DMS79 treated with DMSO at 0.1 percent for 48 hours (cell line): ENCODE data around the gene TREX2.

Experiments
- DNase-seq: peaks from one replicate; lab custom pipeline; 2025; lab: John Stamatoyannopoulos, UW

The TREX2 gene

GRCh38 chrX:153445856-153446635, at the start of gene TREX2:
TSS of gene TREX2 (minus strand) at chrX:153446056. CDS start at chrX:153445430, 626 bp downstream.
- no peak for DNase-seq

GRCh38 chrX:153495362-153495751, 49.5 kb upstream of the TREX2 start:
- no peak for DNase-seq

GRCh38 chrX:153494541-153495361, 48.9 kb upstream of the TREX2 start, which contains the start of gene BGN:
TSS of gene BGN (plus strand) at chrX:153494980. CDS start at chrX:153504632, 9,652 bp downstream.
- peak; percentile 14 for DNase-seq

- DNase-seq: no peak
These were observed 48.2 kb upstream of the TREX2 start for GRCh38 chrX:153494061-153494460.

- no peak for DNase-seq
These were observed 47.2 kb upstream of the TREX2 start for GRCh38 chrX:153493085-153493484.

GRCh38 chrX:153492543-153492942, 46.7 kb upstream of the TREX2 start:
- no peak for DNase-seq

- no peak for DNase-seq
These were observed 46.1 kb upstream of the TREX2 start for GRCh38 chrX:153491918-153492317.

- DNase-seq: no peak
These were observed 45.6 kb upstream of the TREX2 start for GRCh38 chrX:153491351-153491914.

- no peak for DNase-seq
These were observed 44.5 kb upstream of the TREX2 start for GRCh38 chrX:153490217-153490930.

- DNase-seq: no peak
These were observed 42.5 kb upstream of the TREX2 start for GRCh38 chrX:153488231-153488914.

GRCh38 chrX:153487590-153488071, 41.8 kb upstream of the TREX2 start:
- no peak for DNase-seq

GRCh38 chrX:153486171-153486570, 40.3 kb upstream of the TREX2 start:
- DNase-seq: no peak

GRCh38 chrX:153485396-153486080, 39.7 kb upstream of the TREX2 start:
- no peak for DNase-seq

- DNase-seq: no peak
These were observed 36.6 kb upstream of the TREX2 start for GRCh38 chrX:153482376-153483015.

GRCh38 chrX:153481043-153481442, 35.2 kb upstream of the TREX2 start:
- DNase-seq: no peak

- DNase-seq: no peak
These were observed 32.9 kb upstream of the TREX2 start for GRCh38 chrX:153478746-153479145.

- no peak for DNase-seq
These were observed 32.0 kb upstream of the TREX2 start for GRCh38 chrX:153477901-153478300.

GRCh38 chrX:153477364-153477857, 31.6 kb upstream of the TREX2 start:
- no peak for DNase-seq

GRCh38 chrX:153476666-153477363, 31.0 kb upstream of the TREX2 start:
- no peak for DNase-seq
